ENCODE measurements around the gene PKNOX2.

DNA sequence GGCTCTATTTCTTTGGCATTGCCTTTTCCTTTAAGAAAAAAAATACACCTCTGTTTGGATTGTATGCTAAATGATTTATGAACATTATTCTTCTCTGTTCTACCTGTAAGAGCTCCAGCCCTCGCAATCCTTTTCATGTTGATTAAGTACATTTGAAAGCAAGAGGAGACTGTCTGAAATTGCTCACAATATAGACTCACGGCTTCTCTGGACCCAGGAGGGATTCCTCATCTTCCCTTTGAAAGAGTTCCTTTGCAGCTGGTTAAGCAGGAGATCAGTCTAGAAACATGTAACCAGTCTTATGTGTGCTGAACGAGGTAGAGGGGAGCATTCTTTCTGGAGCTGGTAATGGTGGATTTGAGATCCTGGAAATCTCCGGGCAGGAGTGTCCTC, 47.4 kb downstream of the PKNOX2 start:
- TF ChIP-seq, protein P1, sequence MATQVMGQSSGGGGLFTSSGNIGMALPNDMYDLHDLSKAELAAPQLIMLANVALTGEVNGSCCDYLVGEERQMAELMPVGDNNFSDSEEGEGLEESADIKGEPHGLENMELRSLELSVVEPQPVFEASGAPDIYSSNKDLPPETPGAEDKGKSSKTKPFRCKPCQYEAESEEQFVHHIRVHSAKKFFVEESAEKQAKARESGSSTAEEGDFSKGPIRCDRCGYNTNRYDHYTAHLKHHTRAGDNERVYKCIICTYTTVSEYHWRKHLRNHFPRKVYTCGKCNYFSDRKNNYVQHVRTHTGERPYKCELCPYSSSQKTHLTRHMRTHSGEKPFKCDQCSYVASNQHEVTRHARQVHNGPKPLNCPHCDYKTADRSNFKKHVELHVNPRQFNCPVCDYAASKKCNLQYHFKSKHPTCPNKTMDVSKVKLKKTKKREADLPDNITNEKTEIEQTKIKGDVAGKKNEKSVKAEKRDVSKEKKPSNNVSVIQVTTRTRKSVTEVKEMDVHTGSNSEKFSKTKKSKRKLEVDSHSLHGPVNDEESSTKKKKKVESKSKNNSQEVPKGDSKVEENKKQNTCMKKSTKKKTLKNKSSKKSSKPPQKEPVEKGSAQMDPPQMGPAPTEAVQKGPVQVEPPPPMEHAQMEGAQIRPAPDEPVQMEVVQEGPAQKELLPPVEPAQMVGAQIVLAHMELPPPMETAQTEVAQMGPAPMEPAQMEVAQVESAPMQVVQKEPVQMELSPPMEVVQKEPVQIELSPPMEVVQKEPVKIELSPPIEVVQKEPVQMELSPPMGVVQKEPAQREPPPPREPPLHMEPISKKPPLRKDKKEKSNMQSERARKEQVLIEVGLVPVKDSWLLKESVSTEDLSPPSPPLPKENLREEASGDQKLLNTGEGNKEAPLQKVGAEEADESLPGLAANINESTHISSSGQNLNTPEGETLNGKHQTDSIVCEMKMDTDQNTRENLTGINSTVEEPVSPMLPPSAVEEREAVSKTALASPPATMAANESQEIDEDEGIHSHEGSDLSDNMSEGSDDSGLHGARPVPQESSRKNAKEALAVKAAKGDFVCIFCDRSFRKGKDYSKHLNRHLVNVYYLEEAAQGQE (IDR thresholded peaks at IDR 0.05): no peak
- TF ChIP-seq RFX5 (IDR thresholded peaks at IDR 0.05) (no peak), CEBPB (IDR thresholded peaks at IDR 0.05) (no peak), NPAS2 (CRISPR knock-in tag; IDR thresholded peaks at IDR 0.05; ENCODE audit: borderline replicate concordance) (no peak), POLR2A (IDR thresholded peaks at IDR 0.05; ENCODE audit: low read length) (no peak), MYC (IDR thresholded peaks at IDR 0.05; ENCODE audit: borderline replicate concordance, low read length) (no peak), RARB (CRISPR knock-in tag; IDR thresholded peaks at IDR 0.05) (no peak), EP300 (IDR thresholded peaks at IDR 0.05) (no peak), PHF8 (IDR thresholded peaks at IDR 0.05; ENCODE audit: borderline replicate concordance, low read depth) (no peak)
- TF ChIP-seq, protein P2, sequence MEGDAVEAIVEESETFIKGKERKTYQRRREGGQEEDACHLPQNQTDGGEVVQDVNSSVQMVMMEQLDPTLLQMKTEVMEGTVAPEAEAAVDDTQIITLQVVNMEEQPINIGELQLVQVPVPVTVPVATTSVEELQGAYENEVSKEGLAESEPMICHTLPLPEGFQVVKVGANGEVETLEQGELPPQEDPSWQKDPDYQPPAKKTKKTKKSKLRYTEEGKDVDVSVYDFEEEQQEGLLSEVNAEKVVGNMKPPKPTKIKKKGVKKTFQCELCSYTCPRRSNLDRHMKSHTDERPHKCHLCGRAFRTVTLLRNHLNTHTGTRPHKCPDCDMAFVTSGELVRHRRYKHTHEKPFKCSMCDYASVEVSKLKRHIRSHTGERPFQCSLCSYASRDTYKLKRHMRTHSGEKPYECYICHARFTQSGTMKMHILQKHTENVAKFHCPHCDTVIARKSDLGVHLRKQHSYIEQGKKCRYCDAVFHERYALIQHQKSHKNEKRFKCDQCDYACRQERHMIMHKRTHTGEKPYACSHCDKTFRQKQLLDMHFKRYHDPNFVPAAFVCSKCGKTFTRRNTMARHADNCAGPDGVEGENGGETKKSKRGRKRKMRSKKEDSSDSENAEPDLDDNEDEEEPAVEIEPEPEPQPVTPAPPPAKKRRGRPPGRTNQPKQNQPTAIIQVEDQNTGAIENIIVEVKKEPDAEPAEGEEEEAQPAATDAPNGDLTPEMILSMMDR (IDR thresholded peaks at IDR 0.05): no peak
- TF ChIP-seq, protein P3, sequence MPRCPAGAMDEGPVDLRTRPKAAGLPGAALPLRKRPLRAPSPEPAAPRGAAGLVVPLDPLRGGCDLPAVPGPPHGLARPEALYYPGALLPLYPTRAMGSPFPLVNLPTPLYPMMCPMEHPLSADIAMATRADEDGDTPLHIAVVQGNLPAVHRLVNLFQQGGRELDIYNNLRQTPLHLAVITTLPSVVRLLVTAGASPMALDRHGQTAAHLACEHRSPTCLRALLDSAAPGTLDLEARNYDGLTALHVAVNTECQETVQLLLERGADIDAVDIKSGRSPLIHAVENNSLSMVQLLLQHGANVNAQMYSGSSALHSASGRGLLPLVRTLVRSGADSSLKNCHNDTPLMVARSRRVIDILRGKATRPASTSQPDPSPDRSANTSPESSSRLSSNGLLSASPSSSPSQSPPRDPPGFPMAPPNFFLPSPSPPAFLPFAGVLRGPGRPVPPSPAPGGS (IDR thresholded peaks at IDR 0.05): no peak
- TF ChIP-seq, protein P4, sequence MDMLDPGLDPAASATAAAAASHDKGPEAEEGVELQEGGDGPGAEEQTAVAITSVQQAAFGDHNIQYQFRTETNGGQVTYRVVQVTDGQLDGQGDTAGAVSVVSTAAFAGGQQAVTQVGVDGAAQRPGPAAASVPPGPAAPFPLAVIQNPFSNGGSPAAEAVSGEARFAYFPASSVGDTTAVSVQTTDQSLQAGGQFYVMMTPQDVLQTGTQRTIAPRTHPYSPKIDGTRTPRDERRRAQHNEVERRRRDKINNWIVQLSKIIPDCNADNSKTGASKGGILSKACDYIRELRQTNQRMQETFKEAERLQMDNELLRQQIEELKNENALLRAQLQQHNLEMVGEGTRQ (IDR thresholded peaks at IDR 0.05): no peak

Measured in A549 (cell line).